COLO829 (cell line): ENCODE measurements around the gene GPATCH8.
"Not testable (repeated sequence)": the region's sequence is repeated elsewhere in the genome, so short reads cannot be mapped to it uniquely, and the experiment has no call there.

Source experiments
- DNase-seq: peaks from one replicate; pipeline ENCODE4 v3.0.0; 2012; ENCODE audit warnings: low spot score

Gene GPATCH8

GRCh38 chr17:44374306-44375195 lies 128.7 kb downstream of the GPATCH8 start:
- DNase-seq: no peak

GRCh38 chr17:44372036-44372435 lies 131.2 kb downstream of the GPATCH8 start:
- DNase-seq: no peak

GRCh38 chr17:44369414-44370023 lies 133.7 kb downstream of the GPATCH8 start:
- DNase-seq: not testable (repeated sequence)

DNA sequence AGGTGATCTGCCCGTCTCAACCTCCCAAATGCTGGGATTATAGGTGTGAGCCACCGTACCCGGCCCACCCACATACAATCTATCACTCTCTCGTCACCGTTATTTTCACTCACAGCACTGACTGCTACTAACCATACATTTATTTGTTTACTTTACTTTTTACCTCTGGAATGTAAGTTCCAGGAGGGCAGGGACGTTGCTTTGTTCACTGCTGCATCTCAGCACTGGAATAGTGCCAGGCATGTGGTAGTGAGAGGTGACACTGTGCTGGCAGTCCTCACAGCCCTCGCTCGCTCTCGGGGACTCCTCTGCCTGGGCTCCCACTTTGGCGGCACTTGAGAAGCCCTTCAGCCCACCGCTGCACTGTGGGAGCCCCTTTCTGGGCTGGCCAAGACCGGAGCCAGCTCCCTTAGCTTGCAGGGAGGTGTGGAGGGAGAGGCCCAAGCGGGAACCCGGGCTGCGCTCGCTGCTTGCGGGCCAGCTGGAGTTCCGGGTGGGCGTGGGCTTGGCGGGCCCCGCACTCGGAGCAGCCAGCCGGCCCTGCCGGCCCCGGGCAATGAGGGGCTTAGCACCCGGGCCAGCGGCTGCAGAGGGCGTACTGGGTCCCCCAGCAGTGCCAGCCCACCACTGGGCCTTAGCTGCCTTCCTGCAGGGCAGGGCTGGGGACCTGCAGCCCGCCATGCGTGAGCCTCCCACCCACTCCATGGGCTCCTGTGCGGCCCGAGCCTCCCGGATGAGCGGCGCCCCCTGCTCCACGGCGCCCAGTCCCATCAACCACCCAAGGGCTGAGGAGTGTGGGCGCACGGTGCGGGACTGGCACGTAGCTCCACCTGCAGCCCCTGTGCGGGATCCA lies 134.6 kb downstream of the GPATCH8 start:
- DNase-seq: not testable (repeated sequence)

DNA sequence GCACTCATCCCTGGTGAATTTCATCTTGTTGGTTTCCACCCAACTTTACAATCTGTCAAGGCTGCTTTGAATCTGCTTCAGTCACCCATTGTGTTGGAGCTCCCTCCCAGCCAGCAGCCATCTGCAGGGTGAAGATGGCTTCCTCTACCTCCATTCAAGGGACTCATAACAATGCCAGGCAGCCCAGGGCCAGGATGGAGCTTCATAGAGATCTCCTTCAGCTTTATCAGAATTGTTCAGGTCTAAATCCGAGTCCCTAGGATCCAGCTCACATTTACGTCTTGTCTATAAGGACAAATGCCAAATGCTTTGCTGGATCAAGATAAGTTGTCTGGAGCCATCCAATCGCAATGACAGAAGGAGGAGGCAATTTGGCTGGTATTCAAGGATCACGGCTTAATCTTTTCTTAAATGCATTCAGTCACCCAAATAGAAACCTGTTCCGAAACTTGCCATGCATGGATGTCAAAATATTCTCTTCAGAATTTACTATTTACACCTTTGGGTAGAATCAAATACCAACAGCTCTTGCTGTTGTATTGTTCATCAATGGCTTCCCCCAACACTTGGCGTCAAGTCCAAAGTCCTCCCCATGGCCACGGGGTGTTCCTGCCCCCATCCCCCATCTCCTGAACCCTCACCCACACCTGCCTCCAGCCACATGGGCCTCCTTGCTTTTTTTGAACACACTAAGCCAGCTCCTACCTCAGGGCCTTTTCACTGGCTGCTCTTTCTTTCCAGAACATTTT lies 135.8 kb downstream of the GPATCH8 start:
- DNase-seq: no peak

DNA sequence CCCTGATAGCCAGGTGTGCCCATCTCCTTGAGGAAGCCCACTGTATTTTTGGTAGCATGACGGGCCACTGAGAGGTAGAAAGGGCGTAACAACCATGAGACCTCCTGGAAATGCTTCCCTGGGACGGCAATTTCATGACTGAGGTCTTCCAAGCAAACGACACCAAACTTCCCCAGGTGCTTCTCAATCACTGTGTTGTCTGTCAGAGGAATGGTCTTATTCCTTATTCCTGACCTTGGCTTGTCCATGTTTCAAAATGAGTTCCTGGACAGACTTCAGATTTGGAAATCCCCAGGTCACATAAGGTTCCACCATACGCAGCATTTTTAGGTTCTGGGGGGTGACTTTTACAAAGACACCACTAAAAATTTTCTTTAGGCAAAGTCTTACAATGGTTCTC lies 138.2 kb downstream of the GPATCH8 start:
- DNase-seq: not testable (repeated sequence)

DNA sequence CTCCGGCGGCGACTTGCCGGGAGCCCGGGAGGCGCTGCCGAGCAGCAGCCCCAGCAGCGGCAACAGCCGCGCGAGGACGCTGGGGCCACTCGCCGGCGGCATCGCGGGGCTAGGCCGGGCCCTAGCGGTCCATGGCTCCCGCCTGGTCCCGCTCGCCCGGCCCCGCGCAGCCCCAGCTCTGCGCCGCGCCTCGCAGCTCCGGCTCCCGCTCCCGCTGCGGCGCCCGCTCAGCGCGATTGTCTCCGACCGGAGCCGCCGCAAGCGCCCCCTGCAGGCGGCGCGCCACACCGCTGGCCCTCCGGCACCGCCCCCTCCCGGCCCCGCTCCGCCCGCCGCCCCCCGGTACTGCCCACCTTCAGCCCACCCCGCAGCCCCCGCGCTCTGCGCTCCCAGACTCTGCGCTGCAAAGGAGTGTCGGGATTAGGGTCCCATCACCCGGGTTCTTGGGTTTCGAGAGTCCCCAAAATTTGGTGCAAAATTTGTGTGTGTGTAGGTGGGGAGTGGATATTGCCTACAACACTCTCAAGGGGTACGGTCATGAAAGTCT lies 139.5 kb downstream of the GPATCH8 start, which contains the start of gene FAM171A2:
TSS of gene FAM171A2 (minus strand) at position 241 of the 547 bp plus-strand sequence. CDS start at position 102, 139 bp downstream.
- no peak for DNase-seq

DNA sequence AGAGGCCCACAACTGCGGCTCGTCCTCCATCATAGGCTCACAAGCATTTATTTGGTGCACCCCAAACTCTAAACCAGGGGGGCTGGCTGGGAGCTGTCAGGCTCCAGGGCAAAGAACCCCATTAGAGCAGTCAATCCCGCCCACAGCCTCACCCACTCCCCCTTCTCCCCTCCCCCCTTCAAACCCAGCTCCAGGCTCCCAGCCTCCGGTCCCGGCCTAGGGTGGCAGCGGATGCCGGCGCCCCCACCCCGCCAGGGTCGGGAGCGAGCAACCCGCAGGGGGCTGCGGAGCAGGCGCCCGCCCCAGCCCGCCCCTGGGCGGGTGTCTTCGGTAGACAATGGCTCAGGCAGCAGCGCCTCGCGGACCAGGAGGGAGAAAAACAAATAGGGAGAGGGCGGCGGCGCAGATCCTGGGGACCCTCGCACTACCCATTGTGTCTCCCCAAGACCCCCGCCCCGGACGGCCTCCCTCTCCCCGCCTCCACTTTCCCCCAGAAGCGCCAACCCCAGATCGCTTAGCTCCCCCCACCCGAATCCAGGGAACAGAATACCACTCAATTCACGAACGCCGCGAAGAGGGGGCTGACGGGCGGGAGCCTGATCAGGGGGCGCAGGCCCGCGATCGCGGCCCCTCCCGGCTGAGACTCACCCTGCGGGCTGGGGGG lies 140.1 kb downstream of the GPATCH8 start:
- DNase-seq: no peak

DNA sequence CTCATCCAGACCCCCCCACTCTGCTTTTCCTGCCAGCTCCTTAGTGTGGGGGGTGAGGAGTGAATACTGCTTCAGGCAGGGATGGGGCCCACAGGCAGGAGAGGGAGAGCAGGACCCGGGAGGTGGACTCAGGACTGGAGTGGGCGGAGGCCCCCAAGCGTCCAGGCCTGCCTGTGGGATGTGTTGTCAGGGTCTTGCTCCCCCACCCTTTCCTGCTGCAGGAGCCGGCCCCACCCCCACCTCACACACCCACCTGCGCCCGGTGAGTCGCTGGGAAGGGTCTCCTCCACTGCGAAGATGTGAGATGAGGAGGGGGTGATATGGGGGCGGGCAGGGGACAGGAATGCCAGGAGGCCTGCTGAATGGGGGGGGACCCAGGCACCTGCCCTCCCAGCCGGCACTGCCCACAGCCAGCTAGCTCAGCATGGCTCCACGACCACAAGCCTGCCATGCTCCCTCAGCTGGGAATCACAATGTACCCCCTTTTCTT lies 140.7 kb downstream of the GPATCH8 start:
- no peak for DNase-seq

DNA sequence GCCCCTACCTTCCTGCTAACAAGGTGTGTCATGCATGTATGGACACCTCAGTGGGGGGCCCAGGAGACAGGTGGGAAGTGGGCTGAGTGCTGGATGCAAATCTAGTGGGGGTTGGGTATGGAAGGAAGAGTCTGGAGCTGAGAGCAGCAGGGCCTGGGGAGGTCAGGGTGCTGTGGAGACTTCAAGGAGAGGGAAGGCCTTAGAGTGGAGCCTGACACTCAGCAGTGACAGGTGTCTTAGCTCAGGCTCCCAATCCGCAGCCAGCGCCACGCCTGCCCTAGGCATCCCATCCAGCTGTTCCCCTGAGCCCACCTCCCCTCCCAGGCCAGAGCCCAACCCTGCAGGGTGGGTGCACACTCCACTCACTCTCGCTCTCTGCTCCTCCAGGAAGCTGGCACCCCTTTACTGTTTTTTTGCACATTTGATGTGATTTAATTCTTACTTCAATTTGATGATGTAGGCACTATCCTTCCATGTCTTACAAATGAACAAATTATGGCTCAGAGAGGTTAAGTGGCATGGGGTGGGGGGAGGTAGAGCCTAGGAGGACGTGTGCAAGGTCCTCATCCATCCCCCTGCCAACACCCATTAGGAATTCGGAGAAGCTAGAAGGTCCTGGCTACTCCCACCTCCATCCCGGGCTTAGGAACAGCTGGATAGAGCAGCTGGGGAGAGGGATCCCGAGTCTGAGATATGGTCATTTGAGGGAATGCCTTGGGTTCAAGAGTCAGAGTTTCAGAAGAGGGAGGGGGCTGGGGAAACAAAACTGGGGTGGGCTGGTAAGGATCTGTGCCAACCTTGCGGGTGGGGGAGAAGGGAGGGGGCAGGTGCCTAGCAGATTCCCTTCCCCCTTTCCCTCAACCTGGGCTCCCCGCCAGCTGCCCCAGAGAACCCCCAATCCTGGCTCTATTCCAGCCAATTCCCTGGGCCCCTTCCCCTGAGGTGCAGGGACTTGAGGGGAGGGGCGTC lies 141.6 kb downstream of the GPATCH8 start:
- DNase-seq: no peak

GRCh38 chr17:44360826-44361225 lies 142.4 kb downstream of the GPATCH8 start:
- DNase-seq: no peak

DNA sequence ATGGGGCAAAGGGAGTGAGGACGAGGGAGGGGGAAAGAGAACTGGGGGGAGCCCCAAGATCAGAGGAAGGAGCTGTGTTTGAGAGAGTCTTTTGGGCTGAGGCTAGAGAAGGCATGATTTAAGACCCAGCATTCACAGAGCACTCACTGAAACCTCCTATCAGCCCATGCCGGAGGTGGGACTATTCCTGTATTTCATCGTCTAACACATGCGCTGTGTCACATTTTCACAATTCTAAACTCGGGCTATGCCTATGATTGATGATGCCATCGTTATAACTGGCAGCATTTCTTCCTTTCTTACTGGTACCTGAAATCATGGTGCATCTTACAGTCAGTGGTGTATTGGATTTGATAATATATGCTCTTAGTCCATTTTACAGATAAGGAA lies 143.1 kb downstream of the GPATCH8 start:
- no peak for DNase-seq

DNA sequence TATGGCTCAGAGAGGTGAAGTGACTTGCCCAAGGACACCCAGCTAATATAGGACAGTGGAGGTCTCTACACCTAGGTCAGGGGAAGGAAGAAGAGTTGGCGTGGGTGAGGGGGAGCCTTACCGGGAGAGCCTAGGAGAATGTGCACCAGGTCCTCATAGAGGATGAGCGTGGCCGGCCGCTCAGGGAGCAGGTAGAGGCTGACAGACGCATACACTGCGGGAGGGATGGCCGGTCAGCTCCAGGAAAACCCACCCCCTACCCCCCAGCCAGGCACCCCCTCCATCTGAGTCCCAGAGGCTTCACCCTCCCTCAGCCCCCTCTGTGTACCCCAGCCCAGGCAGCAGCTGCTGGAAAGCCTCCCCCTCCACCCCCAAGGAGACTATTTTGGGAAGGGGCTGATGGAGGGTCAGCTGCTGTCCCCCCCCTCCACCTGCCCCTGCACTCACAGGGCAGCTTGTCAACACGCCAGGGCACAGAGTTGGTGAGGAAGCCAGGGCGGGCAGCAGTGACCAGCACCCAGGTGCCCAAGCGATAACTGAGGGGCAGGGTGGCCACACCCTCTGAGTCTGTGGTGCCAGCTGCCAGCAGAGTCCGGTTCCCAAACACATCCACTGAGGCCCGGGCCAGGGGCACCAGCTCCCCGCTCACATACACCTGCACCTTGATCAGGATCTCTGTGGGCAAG lies 143.6 kb downstream of the GPATCH8 start:
- DNase-seq: no peak

DNA sequence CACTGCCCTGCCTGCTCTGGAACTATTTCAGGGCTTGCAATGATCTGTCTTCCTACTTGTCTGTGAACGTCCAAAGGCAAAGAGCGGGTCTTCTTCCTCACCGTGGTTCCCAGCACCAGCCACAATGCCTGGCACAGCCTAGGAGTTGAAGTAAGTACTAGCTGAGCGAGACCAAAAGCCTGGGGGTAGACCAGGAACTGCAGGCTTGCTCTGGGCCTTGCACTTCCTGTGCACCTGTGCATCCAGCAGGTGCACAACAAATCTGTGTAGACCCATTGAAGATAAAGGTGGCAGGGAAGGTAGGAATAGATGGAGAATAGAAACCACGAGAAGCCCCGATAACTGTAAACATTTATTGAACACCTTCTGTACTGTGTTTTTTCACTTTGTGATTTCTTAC lies 144.2 kb downstream of the GPATCH8 start:
- DNase-seq: no peak

GRCh38 chr17:44358066-44358465 lies 145.1 kb downstream of the GPATCH8 start:
- DNase-seq: no peak

DNA sequence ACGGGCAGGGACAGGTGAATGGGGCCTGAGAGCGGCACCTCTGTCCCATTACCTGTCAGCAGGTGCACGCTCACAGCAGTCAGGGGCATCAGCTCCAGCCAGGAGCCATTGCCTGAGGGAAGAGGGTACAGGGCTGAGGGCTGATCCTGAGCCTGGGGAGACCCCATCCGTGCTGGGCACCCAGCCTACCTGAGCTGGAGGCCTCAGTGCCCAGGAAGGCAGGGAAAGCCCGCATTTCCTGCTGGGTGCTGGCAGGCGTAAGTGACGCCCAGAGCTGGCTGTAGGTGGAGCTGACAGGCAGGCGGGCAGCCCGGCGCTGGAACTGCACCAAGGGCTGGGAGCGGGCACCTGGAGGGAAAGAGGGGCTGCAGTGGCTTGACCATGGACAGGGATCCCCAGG lies 147.0 kb downstream of the GPATCH8 start:
- no peak for DNase-seq

DNA sequence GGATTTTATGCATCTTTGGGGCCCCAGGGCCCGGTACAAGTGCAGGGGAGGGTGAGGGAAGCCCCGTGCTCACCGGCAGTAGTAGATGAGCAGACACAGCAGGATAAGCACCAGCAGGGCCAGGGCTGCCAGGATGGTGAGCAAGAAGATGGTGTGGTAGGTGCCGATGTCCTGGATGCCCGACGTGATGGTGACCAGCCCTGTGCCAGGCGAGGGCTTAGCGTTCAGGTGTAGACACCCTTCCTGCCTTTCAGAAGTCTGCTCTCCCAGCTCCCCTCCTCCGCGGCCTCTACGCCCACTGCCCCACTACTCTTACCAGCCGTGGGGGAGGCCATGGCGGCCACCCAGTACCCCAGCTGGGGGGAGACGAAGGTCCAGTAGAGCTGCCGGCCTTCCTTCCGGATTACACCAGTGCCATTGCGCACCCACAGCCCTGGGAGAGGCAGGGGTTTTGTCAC lies 147.5 kb downstream of the GPATCH8 start:
- no peak for DNase-seq
